Activated CD4-positive, alpha-beta T cell treated with anti-CD3 and anti-CD28 coated beads, Interleukin-2, Interleukin-6, amounts not matched to agents 100 ng/mL and 50 ng/mL, durations not matched to agents 16 hours and 8 hours (primary cell): ENCODE results near the gene LAG3.

Experiments used
- DNase-seq: peaks from one replicate; pipeline ENCODE4 v3.0.0-alpha.2; 2020

Gene LAG3

DNA sequence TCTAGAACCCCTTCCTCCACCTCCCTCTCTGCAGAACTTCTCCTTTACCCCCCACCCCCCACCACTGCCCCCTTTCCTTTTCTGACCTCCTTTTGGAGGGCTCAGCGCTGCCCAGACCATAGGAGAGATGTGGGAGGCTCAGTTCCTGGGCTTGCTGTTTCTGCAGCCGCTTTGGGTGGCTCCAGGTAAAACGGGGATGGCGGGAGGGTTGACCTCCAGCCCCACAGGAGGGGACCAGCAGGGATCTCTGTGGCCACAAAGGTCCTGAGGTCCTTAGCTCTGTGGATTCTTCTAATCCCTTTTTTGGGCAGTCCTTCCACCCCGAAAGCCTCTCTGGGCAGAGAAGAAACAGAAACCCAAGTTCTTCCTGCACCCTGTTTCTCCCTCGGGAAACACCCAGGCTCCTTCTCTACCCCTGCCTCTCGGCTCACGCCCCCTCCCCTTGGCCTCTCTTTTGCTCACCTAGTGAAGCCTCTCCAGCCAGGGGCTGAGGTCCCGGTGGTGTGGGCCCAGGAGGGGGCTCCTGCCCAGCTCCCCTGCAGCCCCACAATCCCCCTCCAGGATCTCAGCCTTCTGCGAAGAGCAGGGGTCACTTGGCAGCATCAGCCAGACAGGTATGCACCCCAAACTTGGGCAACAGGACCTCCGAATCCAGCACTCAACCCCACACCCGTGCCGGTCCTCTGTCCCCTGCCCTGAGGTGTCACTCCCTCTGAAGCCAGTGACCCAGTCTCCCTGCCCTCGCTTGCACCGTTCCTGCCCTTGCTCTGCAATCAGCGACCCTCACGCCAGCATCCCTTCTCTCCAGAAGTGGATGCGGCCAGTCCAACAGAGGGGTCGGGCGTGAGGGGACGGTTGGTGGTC, 638 bp downstream of the LAG3 start:
- DNase-seq: no peak

DNA sequence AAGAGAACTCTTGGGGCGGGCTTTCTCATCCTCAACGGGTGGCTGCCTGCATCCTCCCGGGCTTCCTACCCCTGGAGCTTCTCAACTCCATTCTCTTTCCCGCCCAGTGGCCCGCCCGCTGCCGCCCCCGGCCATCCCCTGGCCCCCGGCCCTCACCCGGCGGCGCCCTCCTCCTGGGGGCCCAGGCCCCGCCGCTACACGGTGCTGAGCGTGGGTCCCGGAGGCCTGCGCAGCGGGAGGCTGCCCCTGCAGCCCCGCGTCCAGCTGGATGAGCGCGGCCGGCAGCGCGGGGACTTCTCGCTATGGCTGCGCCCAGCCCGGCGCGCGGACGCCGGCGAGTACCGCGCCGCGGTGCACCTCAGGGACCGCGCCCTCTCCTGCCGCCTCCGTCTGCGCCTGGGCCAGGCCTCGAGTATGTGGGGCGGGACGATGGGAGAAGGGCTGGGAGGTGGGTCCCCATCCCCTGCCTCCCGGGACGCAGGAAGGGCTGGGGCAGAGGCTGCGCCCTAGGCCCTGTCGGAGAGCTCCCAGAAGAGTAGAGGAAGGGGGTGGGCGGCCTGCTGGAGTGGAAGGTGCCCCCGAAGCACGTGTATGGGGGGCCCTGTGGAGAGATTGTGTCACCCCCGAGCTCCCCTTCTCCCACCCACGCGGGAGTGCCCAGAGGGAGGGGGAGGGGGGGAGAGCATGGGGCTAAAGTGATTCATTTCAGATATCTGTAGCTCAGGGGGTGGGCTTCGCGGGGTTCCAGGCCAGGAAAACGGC, 1.5 kb downstream of the LAG3 start:
- DNase-seq: peak; percentile 36

DNA sequence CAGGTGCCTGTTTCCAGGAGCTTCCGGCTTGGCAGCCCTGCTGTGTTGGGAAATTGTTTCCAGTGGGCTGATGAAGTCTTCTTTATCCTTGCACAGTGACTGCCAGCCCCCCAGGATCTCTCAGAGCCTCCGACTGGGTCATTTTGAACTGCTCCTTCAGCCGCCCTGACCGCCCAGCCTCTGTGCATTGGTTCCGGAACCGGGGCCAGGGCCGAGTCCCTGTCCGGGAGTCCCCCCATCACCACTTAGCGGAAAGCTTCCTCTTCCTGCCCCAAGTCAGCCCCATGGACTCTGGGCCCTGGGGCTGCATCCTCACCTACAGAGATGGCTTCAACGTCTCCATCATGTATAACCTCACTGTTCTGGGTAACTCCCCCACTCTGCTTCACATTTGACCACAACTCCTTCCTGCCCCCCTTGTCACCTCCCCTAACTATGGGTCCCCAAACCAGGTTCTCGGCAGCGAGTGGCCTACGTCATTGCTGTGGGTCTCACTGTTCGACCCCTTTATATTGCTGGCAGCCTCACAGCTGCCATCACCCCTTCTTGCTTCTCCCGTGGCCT, 2.3 kb downstream of the LAG3 start:
- peak; percentile 34 for DNase-seq

DNA sequence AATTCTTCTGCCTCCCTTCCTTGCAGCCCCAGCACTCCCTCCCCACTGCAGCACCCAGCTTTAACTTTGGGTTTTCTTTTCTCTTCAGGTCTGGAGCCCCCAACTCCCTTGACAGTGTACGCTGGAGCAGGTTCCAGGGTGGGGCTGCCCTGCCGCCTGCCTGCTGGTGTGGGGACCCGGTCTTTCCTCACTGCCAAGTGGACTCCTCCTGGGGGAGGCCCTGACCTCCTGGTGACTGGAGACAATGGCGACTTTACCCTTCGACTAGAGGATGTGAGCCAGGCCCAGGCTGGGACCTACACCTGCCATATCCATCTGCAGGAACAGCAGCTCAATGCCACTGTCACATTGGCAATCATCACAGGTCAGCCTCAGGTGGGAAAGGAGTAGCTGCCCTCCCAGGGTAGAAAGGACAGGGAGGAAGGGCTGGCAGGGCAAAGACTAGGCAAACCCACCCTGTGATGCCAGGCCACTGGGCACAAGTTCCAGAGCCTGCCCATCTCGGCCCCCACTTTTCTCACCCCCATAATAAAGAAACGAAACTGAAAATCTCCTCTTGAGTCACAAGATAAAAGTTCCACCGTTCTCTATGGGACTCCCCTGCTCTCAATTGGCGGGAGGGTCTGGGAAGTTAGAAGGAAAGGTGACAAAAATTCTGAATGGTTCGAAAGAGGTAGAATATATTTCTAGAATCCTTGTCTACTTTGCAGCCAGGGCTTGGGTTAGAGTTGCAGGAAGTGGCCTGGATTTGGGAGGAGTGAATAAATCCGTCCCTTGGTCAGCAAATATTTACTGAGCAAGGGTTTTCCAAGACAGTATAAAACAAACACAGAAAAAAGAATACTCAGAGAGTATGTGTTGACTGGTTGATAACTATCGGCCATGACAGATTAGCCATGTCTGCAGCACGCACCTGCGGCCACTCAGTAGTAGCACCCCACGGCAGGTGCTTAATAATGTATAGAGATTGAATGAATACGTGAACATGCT, 3.2 kb downstream of the LAG3 start:
- DNase-seq: no peak

DNA sequence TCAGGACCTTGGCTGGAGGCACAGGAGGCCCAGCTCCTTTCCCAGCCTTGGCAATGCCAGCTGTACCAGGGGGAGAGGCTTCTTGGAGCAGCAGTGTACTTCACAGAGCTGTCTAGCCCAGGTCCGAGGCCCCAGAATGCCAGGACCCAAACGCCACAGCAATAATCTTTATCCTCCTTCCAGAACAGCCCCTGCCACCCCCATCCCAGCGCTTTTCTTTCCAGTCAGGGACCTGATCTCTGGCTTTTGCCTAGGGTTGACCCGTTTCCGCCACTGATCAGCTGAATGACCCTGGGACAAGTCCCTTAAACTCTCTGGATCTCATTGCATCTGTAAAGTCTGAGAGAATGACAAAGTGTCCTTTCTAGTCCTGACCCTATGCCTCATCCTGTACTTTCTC, 5.1 kb downstream of the LAG3 start:
- DNase-seq: no peak

DNA sequence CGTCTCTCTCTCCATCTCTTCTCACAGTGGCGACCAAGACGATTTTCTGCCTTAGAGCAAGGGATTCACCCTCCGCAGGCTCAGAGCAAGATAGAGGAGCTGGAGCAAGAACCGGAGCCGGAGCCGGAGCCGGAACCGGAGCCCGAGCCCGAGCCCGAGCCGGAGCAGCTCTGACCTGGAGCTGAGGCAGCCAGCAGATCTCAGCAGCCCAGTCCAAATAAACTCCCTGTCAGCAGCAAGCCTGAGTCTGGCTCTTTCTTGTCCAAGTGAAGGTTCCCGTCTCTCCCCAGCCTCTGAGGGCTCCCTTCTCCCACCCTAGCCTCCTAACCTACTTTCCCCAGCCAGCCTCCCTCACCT, 5.9 kb downstream of the LAG3 start:
- no peak for DNase-seq

DNA sequence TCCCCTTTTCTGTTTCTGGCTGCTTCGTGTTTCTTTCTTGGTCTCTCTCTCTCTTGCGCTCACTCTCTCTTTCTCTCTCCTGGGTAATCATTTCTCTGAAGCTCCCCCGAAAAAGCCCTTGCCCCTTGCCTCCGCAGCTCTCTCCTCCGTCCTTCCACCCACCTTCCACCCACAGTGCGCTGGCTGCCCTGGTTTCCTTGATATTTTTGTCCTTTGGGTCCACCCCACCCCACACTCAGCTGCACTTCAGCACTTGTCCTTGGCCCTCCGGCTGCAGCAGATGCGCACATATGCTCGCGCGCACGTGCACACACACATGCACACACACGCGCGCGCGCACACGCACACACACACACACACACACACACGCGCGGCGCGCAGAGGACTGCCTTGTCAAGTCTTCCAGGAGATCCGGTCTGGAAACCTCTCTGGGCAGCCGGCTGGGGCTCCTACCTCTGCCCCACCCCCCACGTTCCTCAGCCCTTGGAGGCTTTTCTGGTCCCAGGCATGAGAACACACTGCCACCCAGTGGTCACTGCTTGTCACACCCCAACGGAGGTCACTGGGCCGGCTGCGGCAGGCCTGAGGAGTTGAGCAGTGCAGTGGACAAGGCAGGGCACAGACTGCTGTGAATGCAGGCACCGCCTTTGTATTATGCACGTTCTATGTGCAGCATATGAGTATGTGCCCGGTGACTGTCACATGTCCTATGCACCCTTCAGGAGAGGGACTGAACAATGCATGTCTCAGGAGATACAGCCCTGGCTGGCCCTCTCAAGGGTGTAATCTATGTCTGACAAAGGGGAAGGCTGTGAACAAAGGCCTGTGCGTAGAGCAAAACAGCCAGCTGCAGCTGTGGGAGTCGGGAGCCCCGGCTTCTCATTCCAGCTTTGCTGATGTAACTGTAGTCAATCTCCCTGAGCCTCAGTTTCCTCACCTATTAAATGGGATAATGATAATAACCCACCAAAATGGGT, 6.5 kb downstream of the LAG3 start:
- DNase-seq: peak; percentile 94

DNA sequence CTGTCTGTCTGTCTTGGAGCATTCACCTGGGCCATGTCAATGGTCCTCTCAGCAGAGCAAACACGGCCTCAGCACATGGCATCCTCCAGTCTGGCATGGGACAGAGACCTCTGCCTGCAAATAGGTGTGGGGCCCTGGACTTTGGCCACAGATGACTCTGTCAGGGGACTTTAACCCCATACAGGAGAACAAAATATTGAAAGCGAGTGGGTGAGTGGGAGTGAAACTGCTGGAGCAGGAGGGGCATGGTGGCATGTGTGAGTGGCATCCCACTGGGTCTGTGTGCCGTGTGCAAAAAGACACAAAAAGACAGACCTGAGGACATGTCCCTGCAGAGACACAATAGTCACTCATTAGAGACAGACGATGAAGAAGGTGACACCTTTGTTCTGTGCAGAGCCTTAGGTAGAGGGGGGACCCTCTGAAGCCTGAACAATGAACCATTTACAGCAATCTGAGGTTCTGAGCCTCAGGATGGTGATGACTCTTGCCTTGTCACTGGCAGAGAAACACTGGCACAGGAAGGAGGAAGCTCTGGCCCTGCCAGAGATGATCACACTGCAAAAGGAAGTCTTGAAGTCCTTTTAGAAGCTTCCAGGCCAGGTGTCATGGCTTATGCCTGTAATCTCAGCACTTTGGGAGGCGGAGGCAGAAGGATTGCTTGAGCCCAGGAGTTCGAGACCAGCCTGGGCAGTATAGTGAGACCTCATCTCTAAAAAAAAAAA, 7.5 kb downstream of the LAG3 start:
- DNase-seq: peak; percentile 43

DNA sequence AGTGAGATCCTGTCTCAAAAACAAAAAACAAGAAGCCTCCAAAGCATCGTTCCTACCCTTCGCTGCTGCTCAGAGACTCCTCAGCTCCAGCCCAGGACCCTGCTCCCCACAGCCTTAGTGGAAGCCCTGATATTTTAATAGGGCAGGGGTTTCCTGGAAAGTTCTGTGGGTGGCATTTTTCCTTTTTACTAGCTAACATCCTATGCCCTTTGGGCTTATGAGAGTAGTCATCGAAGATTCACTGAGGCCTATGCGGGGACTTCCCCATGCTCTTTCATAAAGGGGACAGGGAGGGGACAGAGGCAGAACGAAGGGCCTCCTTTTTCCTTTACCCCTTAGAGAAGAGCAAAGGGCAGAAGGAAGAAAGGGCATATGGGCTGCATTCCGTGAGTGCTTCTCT, 8.3 kb downstream of the LAG3 start:
- DNase-seq: peak; percentile 60

DNA sequence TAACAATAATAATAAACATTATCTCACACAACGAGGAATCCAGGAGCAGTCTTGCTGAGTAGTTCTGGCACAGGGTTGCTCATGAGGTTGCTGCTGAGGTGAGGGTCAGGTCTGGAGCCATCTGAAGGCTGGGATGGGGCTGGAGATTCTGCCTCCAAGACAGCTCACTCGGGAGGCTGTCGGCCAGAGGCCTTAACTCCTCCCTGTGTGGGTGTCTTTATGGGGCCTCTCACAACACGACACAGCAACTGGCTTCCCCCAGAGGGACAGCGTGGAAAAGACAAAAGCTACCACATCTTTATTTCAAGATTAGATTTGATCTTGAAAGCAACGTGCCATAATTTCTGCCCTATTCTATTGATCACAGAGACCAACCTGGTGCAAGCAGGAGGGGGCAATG, 9.8 kb downstream of the LAG3 start:
- DNase-seq: no peak

DNA sequence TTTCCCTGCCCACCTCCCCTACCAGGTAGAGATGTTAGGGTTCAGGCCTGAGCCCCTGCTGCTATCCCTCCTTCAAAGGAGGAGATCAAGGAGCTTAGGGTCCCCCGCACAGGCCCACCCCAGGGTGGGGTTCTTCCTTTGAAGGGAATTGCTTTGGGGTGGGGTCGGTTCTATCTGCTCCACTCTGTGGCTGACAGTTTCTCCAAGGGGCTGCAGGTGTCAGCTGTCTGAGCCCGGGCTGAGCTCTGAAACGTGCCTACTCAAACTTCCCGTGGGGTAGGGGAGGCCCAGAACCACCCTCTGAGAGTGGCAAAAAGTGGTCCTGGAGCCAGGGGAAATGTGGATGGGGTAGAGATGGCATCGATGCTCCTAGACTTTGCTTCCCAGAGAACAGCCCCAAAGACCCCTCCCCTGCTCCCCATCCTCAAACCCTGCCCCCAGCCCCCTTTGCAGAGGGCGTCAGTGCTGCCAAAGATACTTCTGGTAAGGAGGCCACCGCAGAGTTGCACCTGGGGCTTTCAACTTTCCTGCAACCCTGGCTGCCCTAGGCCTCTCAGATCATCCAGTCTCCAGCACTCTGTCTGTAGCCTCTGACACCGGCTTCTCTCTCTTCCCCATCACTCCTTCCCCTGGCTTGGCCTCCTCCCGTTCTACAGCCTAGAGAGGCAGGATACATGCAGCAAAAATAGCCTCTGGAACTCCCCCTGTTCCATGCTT, 10.7 kb downstream of the LAG3 start:
- no peak for DNase-seq

DNA sequence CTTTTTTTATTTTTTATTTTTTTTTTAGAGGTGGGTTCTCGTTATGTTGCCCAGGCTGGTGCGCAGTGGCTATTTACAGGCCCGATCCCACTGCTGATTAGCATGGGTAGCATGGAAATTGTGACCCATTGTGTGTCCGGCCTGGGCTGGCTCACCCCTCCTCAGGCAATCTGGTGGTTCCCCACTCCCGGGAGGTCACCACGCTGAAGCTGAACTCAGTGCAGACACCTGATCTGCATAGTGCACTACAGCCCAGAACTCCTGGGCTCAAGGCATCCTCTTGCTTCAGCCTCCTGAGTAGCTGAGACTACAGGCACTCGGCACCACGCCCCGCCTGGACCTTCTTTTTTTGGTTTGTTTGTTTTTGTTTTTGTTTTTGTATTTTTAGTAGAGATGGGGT, 11.5 kb downstream of the LAG3 start:
- DNase-seq: no peak

DNA sequence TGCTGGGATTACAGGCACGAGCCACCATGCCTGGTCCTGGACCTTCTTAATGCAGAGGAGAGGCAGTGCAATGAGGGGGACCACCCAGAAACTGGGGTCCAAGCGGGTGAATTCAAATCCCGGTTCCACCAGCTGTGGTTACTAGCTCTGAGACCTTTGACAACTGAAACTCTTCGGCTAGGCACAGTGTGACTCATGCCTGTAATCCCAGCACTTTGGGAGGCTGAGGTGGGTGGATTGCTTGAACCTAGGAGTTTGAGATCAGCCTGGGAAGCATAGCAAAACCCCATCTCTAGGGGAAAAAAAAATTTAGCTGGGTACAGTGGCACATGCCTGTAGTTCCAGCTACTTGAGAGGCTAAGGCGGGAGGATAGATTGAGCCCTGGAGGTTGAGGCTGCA, 12.0 kb downstream of the LAG3 start:
- DNase-seq: no peak

DNA sequence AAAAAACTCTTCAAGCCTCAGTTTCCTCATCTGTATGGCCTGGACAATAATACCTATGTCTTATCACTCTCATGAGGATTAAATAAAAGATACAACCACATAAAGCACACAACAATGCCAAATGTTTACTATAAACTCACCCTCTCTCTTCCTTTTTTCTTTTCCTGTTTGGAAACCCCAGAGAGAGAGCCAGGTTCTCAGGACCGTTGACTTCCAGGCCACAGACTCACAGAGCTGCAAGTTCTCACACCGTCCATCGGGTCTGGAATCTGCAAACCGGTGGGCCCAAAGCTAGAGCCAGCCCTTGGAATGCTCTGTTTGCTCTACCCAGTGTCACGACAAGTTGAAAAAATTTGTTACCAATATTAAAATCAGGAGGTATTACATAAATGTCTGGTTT, 12.4 kb downstream of the LAG3 start:
- DNase-seq: no peak

DNA sequence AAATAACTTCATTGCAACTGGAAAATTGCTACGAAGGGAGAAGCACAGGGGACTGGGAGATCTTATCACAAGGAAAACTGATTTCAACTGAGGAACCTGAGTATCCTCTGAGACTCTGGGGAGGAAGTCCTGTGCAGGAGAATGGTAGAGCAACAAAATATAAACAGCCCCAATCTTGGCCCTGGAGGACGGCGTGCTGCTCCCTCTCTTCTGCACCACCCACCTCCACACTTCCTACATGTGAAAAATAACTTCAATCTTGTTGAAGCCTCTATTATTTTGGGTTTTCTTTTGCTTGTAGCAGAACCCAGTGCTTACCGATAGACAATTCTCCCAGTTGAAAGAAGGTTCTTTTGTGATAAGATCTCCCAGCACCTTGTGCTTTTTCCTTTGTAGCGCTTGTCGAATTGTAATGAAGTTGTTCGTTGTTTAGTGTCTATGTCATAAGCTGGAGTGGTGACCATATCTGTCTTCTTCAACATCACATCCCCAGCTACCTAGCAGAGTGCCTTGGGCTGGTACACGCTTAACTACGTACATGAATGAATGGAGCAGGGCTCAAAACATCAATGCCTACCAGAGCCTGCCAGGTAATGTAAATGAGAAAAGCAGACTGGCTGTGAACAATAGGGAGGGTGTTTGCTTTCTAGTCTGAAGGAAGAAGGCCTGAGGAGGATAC, 14.2 kb downstream of the LAG3 start:
- DNase-seq: no peak

DNA sequence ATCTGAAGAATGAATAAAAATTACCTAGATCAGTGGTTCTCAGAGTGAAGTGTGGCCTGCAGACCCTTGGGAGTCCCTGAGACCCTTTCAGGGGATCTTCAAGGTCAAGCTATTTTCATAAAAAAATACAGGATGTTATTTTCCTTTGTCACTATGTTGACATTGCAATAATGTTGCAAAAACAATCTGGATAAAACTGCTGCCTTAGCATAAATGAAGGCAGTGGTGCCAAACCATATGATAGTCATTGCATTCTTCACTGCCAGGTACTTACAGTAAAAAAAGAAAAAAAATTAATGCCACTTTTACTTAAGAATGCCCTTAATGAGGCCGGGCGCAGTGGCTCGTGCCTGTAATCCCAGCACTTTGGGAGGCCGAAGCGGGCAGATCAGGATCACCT, 15.0 kb downstream of the LAG3 start:
- DNase-seq: no peak

DNA sequence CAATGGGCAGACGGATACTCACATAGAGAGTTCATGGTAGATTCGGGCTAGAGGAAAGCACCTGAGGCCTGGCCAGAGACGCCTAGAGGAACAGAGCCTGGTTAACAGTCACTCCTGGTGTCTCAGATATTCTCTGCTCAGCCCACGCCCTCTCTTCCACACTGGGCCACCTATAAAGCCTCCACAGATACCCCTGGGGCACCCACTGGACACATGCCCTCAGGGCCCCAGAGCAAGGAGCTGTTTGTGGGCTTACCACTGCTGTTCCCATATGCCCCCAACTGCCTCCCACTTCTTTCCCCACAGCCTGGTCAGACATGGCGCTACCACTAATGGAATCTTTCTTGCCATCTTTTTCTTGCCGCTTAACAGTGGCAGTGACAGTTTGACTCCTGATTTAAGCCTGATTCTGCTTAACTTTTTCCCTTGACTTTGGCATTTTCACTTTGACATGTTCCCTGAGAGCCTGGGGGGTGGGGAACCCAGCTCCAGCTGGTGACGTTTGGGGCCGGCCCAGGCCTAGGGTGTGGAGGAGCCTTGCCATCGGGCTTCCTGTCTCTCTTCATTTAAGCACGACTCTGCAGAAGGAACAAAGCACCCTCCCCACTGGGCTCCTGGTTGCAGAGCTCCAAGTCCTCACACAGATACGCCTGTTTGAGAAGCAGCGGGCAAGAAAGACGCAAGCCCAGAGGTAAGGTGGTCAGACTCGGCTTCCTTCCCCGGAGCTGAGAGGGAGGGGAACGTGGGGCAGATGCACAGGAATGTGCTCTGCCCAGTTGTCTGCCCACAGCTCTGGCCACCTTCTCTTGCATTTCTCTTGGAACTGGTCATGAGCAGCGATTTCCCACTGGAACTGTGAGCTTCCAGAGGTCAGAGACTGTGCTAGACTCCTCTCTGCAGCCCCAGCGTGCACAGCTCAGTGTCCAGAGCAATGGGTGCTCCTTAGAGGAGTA, 16.9 kb downstream of the LAG3 start, which contains the start of gene CD4:
CD4 (plus strand) TSS at position 557 of the 953 bp plus-strand sequence. CDS start 10,611 bp downstream, outside the sequence.
- DNase-seq: peak; percentile 94

DNA sequence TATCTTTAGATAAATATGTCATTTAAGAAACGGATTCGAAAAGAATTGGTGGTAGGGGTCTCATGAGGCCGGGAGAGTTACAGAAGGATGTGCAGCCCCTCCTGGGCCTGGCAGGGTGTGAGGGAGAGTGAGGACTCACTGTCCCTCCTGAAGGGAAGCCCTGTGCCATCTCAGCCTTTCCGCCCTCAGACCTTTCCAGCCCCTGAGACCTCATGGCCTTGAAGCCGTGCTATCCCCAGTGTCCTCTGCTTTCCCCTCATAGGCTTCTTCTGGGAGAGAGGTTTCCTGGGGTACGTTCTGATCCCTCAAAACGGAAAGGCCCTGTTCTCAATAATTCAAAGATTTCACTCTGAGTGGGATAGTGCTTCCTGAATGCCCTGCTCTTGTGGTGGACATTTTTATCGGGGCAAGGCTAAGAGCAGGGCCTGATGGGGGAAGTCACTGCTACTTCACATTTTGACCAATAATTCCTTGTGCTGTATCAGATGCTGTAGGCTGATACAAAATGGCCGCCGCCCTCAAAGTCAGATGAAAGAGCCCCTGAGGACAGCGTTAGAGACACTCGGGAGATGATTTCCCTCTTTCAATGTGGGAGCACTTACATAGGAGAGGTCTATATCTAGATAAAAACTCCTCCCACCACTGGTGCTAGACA, 18.3 kb downstream of the LAG3 start:
- peak; percentile 74 for DNase-seq
